NT2/D1 (cell line): ENCODE measurements around the gene HS2ST1.

Experiments
- SUZ12 ChIP-seq: IDR thresholded peaks from 2 replicates; pipeline ENCODE4 v1.6.1; 2011; ENCODE audit not compliant: insufficient read length, insufficient read depth; ENCODE audit errors: extremely low read depth
- YY1 ChIP-seq: IDR thresholded peaks from 2 replicates; pipeline ENCODE4 v1.6.1; 2011; ENCODE audit not compliant: insufficient read length, insufficient read depth

GRCh38 chr1:87130438-87130837, 216.0 kb downstream of the HS2ST1 start:
- TF ChIP-seq SUZ12, result no peak
- no peak for TF ChIP-seq YY1
